Measurements from ENCODE around the gene TSEN54.

Gene TSEN54

DNA sequence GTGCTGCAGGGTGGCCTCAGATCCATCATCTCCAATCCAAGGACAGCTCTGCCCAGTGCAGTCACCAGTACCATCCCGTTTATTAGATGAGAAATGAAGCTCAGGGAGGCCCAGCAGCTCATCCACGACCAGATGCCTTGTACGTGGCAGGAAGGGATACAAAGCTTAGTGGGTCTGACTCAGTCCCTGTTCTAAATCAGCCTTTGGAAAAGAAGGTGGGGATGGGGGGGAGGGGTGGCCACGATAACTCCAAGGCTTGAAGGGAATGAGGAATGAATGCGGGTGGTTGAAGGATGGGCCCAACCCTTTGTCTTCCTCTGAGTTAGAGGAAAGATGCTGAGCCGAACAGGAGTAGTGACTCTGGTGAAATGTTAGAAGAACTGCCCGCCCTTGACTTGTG lies 34.9 kb downstream of the TSEN54 start:
- TF ChIP-seq REST (IDR thresholded peaks at IDR 0.05; ENCODE audit: insufficient read depth in 1 of 2, low read depth in 2 of 2, low read length in 2 of 2) = no peak
- TF ChIP-seq FOXP2 (optimal IDR thresholded peaks at IDR 0.05; ENCODE audit: borderline replicate concordance, extremely low read depth, extremely low read length, insufficient read depth) = no peak
- TF ChIP-seq SIN3A (IDR thresholded peaks at IDR 0.05; ENCODE audit: borderline replicate concordance, insufficient read depth, low read length) = no peak

DNA sequence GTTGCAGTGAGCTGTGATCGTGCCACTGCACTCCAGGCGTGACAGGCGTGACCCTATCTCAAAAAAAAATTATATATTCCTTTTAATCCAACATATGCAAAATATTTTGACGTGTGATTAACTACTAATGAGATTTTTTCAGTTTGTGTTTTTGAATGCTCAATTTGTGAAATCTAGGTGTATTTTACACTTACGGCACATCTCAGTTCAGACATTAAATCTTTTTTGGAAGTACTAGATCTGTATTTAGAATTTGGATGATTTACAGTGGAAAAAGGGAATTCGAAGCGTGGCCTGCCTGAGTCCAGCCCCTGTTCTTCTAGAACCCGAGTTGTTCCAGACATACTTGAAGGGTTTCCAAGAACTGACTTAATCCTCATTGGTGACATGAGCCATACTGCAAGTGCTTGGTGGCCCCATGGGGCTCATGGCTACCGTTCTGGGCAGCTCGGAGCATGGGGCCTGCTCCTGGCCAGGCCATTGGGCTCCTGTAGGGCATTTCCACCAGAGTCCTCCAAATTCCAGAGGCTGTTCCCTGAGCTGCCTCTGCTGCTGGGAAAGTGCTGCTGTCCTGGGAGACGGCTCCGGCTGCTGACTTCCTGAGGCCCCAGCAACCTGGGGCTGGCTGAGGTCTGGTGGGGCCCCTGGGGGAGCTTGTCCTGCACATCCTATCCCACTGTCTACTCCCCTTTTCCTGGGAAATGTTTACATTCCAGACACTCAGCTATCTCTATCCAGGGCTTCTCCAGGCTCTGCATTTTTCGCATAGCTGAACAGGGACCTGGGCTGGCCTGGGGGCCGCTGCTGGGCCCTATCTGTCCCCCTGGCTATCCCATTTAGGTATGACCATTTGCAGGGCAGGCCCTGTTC lies 36.3 kb downstream of the TSEN54 start:
- TF ChIP-seq TAF1 (IDR thresholded peaks at IDR 0.05; ENCODE audit: borderline replicate concordance, insufficient read depth, low read length) = no peak
- TF ChIP-seq SIN3A (IDR thresholded peaks at IDR 0.05; ENCODE audit: borderline replicate concordance, insufficient read depth, low read length) = no peak
- TF ChIP-seq POLR2AphosphoS5 (IDR thresholded peaks at IDR 0.05; ENCODE audit: low read depth, low read length) = no peak
- TF ChIP-seq REST (IDR thresholded peaks at IDR 0.05; ENCODE audit: insufficient read depth in 1 of 2, low read depth in 2 of 2, low read length in 2 of 2) = no peak
- no peak for TF ChIP-seq FOXP2 (optimal IDR thresholded peaks at IDR 0.05; ENCODE audit: borderline replicate concordance, extremely low read depth, extremely low read length, insufficient read depth)

DNA sequence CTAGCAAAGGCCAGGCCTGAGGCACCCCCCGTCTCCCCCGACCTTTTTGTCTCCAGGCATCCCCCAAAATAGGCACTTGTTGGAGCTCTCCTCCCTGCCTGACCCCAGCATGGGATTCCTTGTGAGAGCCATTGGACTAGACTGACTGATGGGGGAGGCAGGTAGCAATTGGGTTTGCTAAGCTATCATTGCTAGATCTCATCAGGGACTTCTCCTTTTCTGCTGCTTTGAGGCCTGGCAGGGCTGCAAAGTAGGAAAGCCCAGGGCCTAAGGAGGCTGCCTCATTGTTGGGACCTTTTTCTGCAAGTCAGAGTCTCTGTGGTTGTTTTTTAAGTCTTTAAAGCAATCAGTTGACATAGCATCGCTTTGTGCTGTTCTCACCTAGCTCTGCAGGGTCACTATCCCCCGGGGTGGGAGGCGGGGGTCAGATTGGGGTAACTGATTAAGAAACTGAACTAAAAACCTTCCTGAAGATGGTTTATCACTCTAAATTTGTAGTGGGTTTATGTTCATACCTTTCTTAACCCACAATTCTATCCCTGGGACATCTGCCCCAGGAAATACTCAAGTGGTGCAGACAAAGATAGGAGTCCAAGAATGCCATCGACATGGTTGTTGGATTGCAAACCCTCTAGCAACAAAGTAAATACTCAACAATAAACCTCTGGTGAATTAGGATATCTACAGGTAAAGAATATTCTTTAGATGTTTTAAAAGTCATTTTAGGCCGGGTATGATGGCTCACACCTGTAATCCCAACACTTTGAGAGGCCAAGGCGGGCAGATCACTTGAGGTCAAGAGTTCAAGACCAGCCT lies 37.2 kb downstream of the TSEN54 start:
- TF ChIP-seq FOXP2 (optimal IDR thresholded peaks at IDR 0.05; ENCODE audit: borderline replicate concordance, extremely low read depth, extremely low read length, insufficient read depth) = no peak
- TF ChIP-seq REST (IDR thresholded peaks at IDR 0.05; ENCODE audit: insufficient read depth in 1 of 2, low read depth in 2 of 2, low read length in 2 of 2) = no peak
- no peak for TF ChIP-seq POLR2AphosphoS5 (IDR thresholded peaks at IDR 0.05; ENCODE audit: low read depth, low read length)
- TF ChIP-seq TAF1 (IDR thresholded peaks at IDR 0.05; ENCODE audit: borderline replicate concordance, insufficient read depth, low read length) = no peak
- no peak for TF ChIP-seq SIN3A (IDR thresholded peaks at IDR 0.05; ENCODE audit: borderline replicate concordance, insufficient read depth, low read length)

GRCh38 chr17:75555679-75556153 lies 39.4 kb downstream of the TSEN54 start:
- TF ChIP-seq POLR2AphosphoS5 (IDR thresholded peaks at IDR 0.05; ENCODE audit: low read depth, low read length) (no peak), TAF1 (IDR thresholded peaks at IDR 0.05; ENCODE audit: borderline replicate concordance, insufficient read depth, low read length) (no peak), SIN3A (IDR thresholded peaks at IDR 0.05; ENCODE audit: borderline replicate concordance, insufficient read depth, low read length) (no peak), FOXP2 (optimal IDR thresholded peaks at IDR 0.05; ENCODE audit: borderline replicate concordance, extremely low read depth, extremely low read length, insufficient read depth) (no peak), REST (IDR thresholded peaks at IDR 0.05; ENCODE audit: insufficient read depth in 1 of 2, low read depth in 2 of 2, low read length in 2 of 2) (no peak)

Measured in PFSK-1 (cell line).